Activated CD4-positive, alpha-beta T cell treated with anti-CD3 and anti-CD28 coated beads for 1 hour (primary cell): ENCODE data around the gene TSHZ2.

Experiments used
- DNase-seq: peaks from one replicate; pipeline ENCODE4 v3.0.0-alpha.2; 2020

TSHZ2 gene

DNA sequence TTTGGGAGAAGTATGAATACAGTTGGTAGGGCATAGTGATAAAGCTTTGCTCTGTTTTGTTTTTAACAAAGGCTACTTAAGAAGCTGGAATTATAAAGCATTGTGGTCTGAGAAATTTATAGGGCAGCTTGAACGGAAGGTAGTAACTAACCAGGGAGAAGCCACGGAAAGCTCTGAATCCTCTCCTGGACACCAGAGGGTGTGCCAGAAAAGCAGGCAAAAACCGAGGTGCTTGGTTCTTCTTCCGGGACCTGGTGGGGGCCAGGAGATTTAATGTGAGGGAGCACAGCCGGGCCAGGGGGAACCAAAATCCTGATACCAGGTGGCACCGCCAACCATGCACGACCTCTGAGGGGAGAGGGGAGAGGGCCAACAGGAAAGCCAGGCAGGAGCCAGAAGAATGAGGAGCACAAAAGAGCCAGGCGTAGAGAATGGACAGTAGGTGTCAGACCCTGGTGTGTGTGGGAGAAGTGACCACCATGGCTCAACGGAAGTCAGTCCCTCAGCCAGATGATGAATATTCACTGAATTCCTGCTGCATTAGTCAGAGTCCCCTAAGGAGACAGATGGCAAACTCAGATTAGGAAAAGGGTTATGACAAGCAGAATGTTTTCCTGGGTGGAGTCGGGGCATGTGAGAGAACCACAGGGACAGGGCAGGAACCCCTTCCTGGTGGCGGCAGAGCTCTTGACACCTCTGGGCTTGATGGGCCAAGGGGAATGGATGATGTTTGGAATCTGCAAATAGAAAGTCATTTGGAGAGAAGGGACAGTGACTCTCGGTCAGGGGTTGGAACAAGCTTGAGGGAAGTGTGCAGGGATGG, 359.2 kb downstream of the TSHZ2 start:
- DNase-seq: no peak

DNA sequence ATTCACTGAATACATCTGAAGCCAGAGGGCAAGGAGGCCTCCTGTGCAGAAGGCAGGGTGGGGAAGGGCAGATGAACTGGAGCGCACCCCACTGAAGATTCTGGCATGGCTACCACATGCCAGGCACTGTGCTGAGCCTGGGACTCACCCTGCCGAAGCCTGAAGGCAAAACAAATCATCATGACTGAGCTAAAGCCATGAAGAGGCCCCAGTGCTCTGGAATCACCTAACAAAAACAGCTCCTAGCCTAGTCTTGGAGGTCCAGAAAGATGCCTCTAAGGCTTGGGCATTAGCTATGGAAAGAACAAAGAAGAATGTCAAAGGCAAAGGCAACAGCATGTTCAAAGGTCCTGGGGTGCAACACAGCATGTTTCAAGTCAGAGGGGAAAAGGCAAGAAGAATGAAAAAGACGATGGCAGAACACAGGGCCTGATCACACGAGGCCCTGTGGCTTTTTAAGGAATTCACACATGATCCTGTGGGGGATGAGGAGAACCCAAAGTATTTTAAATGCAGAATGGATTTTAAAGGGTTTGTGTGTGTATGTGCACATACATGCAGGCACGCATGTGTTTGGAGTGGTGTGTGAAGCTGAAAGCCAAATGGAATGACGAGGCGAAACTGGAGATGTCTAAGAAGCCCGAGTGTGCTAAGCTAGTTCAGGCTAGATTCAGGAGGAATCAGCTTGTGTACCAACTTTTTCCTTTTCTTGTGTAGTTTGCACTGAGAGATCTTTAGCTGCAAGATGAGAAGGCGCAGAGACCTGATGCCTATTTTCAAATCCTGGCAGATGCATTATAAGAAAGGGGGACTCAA, 360.1 kb downstream of the TSHZ2 start:
- DNase-seq: no peak

DNA sequence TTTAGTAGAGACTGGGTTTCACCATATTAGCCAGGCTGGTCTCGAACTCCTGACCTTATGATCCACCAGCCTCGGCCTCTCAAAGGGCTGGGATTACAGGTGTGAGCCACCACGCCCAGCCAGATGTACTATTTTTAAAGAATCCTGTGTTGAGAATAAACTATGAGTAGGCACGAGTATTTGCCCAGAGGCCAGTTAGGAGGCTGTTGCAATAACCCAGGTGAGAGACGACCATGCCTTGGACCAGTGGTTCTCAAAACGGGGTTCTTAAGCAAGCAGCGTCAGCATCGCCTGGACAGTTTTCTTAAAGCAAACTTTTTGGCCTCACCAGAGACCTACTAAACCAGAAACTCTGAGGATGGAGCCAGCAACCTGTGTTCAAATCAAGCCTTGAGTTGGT, 362.7 kb downstream of the TSHZ2 start:
- no peak for DNase-seq

DNA sequence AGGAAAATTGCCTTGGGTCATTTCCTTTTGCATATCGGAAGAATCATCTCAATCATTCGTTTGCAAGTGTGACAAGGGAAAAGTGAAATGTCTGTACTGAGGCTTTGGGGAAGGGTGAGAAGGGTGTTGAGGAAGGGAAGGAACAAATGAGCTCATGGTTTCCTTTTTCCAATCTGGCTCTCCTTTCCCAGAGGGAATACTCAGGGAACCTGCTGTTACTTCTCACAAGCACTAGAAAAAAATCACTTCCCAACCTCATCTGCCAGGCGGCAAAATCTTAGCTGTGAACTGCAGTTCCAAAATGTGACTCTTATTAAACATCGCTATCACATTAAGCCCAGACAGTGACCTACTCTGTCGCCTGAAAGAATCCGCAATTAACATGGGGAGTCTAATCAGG, 363.4 kb downstream of the TSHZ2 start:
- no peak for DNase-seq

DNA sequence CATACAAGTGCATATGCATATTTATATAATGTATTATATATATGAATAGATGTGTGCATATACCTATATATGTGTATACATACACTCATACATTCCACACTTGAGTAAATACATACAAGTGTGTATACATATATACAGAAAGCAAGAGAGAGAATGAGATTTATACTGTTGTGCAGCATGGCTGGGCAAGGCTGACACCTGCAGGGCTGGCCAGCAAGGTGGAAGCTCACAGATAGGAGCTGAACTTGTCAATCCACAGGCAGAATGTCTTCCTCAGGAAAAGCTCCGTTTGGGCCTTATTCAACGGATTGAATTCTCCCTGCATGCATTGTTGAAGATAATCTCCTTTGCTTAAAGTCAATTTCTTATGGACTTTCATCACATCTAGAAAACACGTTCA, 364.7 kb downstream of the TSHZ2 start:
- no peak for DNase-seq

DNA sequence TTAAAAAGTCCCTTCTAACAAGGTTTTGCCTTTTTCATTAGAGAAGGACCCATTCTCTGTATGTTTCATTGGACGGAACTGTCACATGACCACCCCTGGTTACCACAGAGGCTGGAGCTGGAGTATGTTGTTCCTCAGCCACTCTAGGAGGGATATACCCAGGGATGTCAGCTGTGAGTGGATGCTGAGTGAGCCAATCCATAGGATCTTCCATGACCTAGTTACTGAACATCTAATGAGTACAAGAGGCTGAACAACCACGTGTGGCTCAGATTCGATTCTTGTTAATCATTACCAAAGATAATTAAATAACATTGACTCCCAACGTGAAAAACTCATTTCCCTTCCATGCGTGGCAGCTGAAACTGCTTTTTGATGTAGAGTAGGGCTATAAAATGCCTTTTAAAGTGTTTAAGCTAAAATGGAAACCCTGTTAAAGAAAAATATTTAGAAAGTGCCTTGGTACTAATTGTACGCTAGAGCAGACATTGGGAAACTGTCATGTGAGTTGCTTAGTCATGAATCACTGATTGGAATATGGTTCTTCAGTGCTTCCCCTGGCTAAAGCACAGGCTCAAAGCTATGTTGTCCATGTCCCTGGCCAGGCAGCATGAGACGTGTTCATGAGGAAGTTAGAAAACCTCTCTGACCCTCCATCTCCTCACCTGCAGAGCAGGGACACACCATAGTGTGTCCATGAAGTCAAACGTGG, 365.4 kb downstream of the TSHZ2 start:
- no peak for DNase-seq

DNA sequence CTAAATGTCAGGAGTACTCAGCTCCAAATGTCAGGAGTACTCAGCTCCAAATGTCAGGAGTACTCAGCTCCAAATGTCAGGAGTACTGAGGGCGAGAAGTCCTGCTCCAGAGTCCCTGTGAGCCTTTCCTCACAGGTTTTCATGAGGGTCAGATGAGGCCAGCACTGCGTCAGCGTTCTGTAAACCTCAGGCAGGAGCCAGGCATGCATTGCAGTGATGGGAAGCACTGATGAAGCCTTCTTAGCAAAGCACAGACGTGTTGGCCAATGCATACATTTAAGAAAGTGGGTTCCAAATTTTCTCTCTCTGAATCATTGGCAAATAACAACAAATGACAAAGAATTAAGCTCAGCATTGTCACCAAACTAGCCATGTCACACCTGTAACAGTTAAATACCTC, 366.6 kb downstream of the TSHZ2 start:
- DNase-seq: no peak

DNA sequence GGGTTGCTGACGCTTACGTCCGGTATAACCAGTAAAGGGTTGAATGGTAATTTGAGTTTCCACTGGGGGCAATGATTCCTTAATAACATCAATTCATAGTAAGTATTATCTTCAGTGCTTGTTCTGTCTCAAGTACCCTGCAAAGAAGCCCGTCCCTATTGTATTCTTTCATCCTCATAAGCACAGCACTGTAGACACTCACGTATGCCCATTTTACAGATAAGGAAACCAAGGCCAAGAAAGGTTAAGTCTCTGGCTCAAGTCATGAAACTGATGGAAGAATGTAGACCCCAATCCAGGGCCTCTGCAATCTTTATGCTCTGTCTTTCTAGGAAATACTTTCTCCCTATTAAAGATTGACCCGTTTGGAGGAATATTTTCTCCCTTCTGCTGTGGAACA, 370.3 kb downstream of the TSHZ2 start:
- no peak for DNase-seq

DNA sequence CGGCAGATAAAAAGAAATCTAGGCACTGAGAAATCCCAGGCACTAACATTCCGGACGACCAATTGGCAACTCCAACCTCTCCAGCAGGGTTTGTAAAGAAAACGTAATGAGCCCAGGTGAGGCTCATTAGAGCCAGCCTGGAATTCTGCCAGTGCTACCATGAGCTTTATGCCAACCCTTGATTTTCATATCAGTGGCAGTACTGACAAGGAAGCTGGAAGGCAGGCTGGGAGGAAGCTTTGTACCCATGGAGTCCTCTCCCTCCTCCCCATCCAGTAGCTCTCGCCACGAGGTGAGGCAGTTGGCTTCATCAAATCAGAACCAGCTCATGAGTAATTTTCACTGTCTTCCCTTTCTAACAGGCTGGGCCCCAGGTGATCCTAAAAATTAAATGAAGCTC, 371.3 kb downstream of the TSHZ2 start:
- no peak for DNase-seq

DNA sequence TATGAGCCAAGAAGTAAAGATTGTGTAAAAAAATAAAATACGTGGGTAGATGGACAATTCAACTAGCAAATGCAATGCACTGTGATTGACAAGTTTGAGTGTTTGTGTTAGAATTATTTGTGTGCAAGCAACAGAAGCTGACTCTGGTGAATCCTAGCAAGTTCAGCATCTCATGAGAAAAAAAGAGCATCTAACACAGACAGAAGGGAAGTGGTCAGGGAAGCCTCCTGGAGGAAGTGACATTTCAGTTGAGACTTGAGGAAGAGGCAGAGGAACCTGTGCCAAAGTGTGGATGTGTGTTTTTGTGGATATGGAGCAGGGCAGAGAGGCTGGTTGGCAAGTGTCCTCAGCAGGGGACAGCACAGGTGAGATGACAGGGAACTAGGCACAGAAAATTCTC, 372.7 kb downstream of the TSHZ2 start:
- DNase-seq: no peak

DNA sequence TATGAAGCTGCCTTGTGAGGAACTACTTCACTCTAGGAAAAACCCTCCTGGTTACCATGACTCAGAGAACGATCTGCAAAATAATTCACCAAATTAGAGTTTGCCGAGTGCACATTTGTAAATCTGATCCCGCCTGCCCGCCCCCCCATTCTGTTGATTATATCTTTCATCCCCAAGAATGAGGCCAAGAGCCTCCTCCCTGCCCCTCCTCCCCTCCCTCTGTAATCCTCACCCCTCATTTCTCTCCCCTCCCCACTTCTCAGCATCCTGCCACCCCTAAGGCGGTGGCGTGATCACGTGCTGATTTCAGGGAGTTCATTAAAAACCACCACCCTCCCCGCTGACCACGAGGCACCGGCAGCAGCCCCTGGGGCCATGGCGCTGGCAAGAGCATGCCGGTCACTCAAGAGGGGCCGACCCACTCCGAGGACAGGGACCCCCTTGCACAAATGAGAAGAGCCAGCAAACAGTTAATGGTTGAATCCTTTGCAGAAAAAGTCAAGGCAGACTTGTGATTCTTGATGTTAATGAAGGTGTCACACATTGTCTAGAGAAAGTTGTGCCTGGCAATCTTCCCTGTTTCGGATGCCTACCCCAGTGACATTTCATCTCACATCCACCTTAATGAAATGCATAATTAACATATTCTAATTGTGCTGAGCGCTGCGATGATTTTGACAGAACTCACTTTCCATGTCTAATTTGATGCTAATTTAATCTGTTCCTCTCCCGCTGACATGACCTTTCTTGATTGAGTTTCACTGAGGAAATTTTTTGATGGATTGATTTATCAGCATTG, 373.6 kb downstream of the TSHZ2 start:
- DNase-seq: no peak

DNA sequence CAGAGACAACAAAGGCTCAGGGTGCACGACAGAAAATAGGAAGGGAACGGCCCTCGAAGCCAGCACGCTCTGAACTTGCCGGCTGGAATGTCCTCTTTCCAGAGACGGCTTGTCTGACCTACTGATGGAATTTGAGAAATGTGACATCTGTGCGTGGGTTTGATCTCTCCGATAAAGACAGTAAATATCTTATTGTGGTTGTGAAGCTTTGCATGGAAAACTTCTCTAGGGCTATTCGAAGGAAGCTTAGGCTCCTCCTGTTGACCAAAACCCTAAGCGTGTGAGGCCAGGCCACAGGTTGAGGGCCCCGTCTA, 374.1 kb downstream of the TSHZ2 start:
- no peak for DNase-seq

DNA sequence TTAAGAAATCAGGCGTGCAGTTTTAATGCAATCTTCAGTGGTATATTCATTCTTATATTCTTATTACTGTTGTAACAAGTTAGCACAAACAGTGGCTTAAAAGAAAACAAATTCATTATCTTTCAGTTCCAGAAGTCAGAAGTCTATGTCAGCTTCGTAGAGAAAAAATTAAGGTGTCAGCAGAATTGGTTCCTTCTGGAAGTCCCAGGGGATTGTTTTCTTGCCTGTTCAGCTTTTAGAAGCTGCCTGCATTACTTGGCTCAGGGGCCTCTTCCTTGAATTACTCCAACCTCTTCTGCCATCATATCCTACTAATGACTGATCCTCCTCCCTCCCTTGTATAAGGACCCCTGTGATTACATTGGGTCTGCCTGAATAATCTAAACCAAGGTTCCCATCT, 377.6 kb downstream of the TSHZ2 start:
- no peak for DNase-seq

DNA sequence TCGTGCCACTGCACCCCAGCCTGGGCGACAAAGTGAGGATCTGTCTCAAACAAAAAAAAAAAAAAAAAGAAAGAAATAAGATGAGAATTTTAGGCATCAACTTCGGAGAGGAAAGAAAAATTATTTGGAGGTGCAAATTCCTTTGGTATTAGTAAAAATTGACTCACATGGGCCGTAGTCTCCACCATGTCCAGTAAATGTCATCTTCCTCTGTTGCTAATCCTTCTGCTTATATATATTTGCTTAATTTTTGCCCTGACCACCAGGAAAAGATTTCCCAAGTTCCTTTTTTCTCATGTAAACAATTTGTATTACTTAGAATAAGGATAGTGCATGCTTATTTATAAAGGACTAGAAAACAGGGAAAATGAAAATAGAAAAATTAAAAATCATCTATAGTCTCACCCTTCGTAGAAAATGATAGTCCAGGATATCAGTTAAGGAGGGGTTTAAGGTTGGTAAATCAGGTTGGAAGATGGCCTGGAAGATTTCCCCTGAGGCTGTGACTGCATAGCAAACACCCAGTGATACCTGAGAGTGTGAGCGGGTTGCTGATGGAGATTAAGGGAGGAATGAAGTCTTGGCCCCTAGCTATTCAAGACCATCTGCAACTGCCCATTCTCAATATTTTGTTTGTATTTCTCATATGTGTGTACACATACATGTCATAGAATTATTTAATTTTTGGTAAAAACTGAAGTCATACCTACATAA, 380.7 kb downstream of the TSHZ2 start:
- DNase-seq: no peak

DNA sequence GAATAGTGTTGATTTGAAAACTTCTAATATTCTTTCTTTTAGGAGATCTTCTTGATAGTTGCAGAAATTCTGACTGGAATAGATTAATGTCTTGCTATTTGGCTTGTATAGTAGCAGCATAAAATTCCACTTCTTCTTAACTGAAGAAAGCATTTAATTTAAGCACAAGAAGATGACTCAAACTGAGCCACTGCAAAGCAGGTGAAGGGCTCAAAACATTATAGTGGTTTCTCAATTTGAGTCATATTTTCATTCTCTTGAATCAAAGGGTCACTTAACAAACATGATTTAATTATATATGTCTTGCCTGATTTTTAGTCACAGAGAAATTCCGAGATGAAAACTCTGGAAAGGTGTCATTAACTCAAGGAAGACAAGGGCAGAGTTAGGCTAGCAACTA, 382.2 kb downstream of the TSHZ2 start:
- no peak for DNase-seq

DNA sequence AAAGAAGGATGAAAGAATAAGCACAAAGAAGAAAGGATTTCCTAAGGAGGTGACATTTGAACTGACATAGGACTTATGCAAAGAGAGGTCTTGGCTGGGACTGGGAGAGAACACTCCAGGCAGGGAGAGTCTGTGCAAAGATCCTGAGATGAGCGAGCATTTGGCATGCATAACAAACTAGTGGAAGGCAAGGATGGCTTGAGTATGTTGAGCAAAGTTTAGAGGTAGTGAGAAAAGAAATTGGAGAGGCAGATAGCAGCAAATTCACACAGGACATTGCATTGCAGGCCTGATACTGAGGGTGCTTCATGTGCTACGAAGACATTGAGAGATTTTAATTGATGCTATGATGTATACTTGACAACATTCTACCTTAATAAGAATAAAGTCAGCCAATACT, 383.6 kb downstream of the TSHZ2 start:
- DNase-seq: no peak

DNA sequence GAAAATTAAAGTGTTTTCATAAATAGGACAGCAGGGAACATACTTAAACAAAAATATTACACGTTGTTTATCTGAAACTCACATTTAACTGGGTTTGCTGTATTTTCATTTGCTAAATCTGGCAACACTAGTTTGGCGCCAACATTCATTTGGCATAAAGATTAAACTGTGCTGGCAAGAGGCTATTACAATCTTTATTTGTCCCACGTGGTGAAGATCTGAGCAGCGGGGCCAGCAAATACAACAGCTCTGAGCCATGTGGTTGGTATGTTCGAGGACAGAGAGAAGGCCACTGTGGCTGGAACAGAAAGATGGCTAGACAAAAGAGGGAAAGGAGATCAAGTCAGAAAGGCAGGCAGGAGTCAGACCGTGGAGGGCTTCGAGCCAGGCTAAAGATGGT, 387.3 kb downstream of the TSHZ2 start:
- no peak for DNase-seq

DNA sequence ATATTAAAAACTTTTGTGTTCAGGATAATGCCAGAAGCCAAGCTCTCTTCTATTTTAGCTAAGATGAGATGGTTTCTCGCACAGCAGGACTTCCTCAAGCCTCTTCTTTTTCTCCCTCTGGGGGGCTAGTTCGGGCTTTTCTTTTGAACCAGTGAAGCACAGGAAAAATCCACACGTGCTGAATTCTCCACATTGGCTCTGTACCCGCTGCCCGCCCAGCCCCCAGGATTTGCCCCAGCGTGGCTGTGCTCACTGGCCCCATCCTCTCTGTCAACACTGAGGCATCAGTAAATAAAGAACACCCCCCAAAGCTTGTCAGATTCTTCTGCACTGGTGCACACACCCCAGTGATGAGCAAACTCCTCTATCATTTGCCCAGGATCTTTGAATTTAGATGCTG, 388.7 kb downstream of the TSHZ2 start:
- no peak for DNase-seq

DNA sequence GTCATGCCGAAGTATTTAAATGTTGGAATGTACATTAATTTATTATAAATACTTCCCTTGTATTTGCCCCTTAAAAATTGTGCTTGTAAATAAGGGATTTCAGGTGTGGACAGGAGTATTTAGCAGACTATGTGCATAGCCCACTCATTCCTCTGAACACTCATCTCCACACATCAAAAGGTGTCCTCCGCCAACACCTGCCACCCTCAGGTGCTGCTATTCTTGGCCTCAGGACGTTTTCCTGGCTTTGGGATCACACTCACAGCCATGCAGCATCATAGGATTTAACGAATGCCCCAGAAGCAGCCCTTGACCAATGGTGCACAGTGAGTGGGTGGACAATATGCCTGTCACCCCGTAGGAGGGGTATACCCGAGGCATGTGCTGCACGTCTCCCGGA, 390.6 kb downstream of the TSHZ2 start:
- no peak for DNase-seq

DNA sequence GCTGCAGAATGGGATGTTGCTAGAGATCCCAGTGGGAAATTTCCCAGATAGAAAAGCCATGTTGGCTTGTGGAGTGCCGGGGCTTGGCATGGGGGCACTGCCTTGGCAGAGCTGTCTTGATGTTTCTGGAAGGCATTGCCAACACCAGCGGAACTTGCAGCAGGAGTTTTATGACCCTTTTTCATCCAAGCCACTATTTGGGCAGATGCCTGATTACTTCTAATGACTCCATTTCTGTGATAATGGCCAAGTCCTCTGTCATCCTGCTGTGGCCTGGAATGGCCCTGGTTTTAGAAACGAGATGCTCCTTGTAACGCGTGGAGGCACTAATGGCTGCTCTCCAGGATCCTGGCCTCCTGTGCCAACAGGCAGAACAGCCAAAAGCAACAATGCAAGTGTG, 392.5 kb downstream of the TSHZ2 start:
- DNase-seq: no peak

DNA sequence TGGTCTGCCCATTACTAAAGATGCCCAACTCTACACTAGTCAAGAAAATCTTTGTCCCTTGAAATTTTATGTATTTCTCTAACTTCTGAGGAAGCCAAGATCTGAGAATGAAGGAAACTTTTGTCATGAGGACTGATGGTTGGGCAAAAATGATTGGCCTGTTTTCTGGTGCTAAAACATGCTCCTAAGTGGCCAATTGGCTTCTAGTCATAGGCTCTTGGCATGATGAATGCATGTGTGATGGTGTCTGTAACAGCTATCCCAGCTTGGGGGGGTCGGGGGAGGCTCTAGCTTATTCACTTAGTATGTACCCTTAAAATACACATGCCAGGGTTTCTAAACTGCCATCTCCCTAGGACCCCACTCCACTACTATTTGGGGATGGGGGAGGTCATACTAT, 392.9 kb downstream of the TSHZ2 start:
- DNase-seq: no peak

DNA sequence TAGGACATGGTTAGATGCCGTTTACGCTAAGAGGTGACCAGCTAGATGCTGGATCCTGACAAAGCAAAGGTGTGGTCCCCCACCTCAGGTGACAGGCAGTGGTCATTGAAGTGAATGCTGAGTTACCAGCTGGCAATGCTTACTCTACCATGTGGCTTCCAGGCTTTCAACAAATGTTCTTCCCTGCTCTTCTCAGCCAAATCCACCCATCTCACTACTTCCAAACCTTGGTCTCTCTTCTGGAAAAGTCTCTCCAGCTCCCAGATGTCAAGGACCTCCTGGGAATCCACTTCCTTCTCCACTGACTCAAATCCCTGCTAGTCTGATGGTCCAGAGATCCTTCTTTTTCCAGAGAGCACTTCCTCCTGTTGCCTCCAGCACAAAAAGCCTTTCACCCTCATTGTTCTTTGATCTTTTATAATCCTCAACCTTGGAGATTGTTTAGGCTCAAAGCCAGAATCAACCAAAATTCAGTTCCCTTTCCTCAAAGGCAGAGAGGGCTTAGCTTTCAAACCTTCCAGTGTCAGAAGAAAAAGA, 393.4 kb downstream of the TSHZ2 start:
- DNase-seq: no peak
